Type B pancreatic cell (in vitro differentiated cells): Measurements from ENCODE around the gene ATRIP. TPM values are rescaled to one million over a fixed set of nuclear protein-coding genes. Genes with fewer than 3 reads are reported as not detected.

Experiments
- DNase-seq: peaks from one replicate; pipeline ENCODE4 v3.0.0; 2021; ENCODE audit warnings: mixed read lengths; ENCODE audit not compliant: unreplicated experiment; ENCODE audit errors: extremely low spot score
- H3K27ac Mint-ChIP-seq: 2 replicates; pipeline ENCODE4 v1.8.0; 2021; ENCODE audit warnings: mild to moderate bottlenecking, mixed read lengths
- H3K27me3 Mint-ChIP-seq: 2 replicates; pipeline ENCODE4 v1.8.0; 2021; ENCODE audit warnings: mixed read lengths
- H3K36me3 Mint-ChIP-seq: 2 replicates; pipeline ENCODE4 v1.8.0; 2021; ENCODE audit warnings: mixed read lengths
- H3K4me1 Mint-ChIP-seq: one replicate; pipeline ENCODE4 v1.8.0; 2021; ENCODE audit warnings: mixed read lengths; ENCODE audit not compliant: unreplicated experiment
- H3K4me3 Mint-ChIP-seq: 2 replicates; pipeline ENCODE4 v1.8.0; 2021; ENCODE audit warnings: mild to moderate bottlenecking, mixed read lengths
- H3K9me3 Mint-ChIP-seq: 2 replicates; pipeline ENCODE4 v1.8.0; 2021; ENCODE audit warnings: mixed read lengths
- CTCF ChIP-seq: fragments of 200-600 bp; sonication (generic); conservative IDR thresholded peaks from 2 replicates; pipeline ENCODE4 v1.5.0; 2021; ENCODE audit warnings: antibody characterized with exemption, mild to moderate bottlenecking
- total RNA-seq: library from RNA; stranded (reverse); gene quantifications from 2 replicates; pipeline ENCODE4 v1.2.1, GENCODE V29; 2021; ENCODE audit warnings: low replicate concordance

The ATRIP gene
- total RNA-seq, 1 donor from 2014 or later: 16.0 TPM

GRCh38 chr3:48404440-48405342 lies 41.8 kb upstream of the ATRIP start:
- H3K4me3 Mint-ChIP-seq: no peak overlapping the region
- no peaks in the 10 kb centered on the region for H3K9me3 Mint-ChIP-seq
- peak; percentile 54 for DNase-seq
- TF ChIP-seq CTCF: no peak
- H3K4me1 Mint-ChIP-seq: peaks cover 5% of the 10 kb centered on the region
- H3K27me3 Mint-ChIP-seq: no peaks in the 10 kb centered on the region
- H3K27ac Mint-ChIP-seq: no peak overlapping the region
- H3K36me3 Mint-ChIP-seq: peaks cover 12% of the 10 kb centered on the region

GRCh38 chr3:48405343-48405881 lies 41.1 kb upstream of the ATRIP start:
- H3K27me3 Mint-ChIP-seq: no peaks in the 10 kb centered on the region
- TF ChIP-seq CTCF: no peak
- H3K27ac Mint-ChIP-seq: no peak overlapping the region
- peak; percentile 64 for DNase-seq
- H3K4me3 Mint-ChIP-seq: no peak overlapping the region
- H3K9me3 Mint-ChIP-seq: no peaks in the 10 kb centered on the region
- peaks cover 12% of the 10 kb centered on the region for H3K36me3 Mint-ChIP-seq
- H3K4me1 Mint-ChIP-seq: peaks cover 5% of the 10 kb centered on the region

GRCh38 chr3:48405971-48406370 lies 40.6 kb upstream of the ATRIP start:
- Mint-ChIP-seq H3K36me3 (peaks cover 12% of the 10 kb centered on the region), H3K27me3 (no peaks in the 10 kb centered on the region), H3K27ac (no peak overlapping the region), H3K4me3 (no peak overlapping the region), H3K9me3 (no peaks in the 10 kb centered on the region), H3K4me1 (peaks cover 1% of the 10 kb centered on the region)
- no peak for DNase-seq
- no peak for TF ChIP-seq CTCF

GRCh38 chr3:48406443-48407431 lies 39.8 kb upstream of the ATRIP start:
- H3K4me1 Mint-ChIP-seq: no peaks in the 10 kb centered on the region
- no peaks in the 10 kb centered on the region for H3K9me3 Mint-ChIP-seq
- H3K4me3 Mint-ChIP-seq: no peak overlapping the region
- no peaks in the 10 kb centered on the region for H3K27me3 Mint-ChIP-seq
- peak; percentile 59 for DNase-seq
- no peak for TF ChIP-seq CTCF
- H3K27ac Mint-ChIP-seq: no peak overlapping the region
- peaks cover 14% of the 10 kb centered on the region for H3K36me3 Mint-ChIP-seq

GRCh38 chr3:48407542-48408099 lies 38.9 kb upstream of the ATRIP start:
- peaks cover 15% of the 10 kb centered on the region for H3K36me3 Mint-ChIP-seq
- H3K27ac Mint-ChIP-seq: no peak overlapping the region
- peak; percentile 29 for DNase-seq
- no peak overlapping the region for H3K4me3 Mint-ChIP-seq
- H3K9me3 Mint-ChIP-seq: no peaks in the 10 kb centered on the region
- no peaks in the 10 kb centered on the region for H3K27me3 Mint-ChIP-seq
- TF ChIP-seq CTCF: no peak
- H3K4me1 Mint-ChIP-seq: no peaks in the 10 kb centered on the region
